IMR-90 (cell line): ENCODE results near the gene MRPL50. TPM values are rescaled to one million over a fixed set of nuclear protein-coding genes. Genes with fewer than 3 reads are reported as not detected.

Experiments used
- ATAC-seq: fragments of 200-7000 bp; cut with Tn5 transposase; 2 replicates; pipeline ENCODE4 v1.9.1; 2020; ENCODE audit warnings: low read depth, mild to moderate bottlenecking, moderate library complexity
- BruUV-seq: library from RNA; stranded (reverse); fragments of 400-500 nt; replicated peaks from 2 replicates; lab custom pipeline; 2021; lab: Mats Ljungman, UMichigan
- CTCF ChIA-PET: fragments of 300-600 bp; formaldehyde crosslinking; extraction: SDS; loops from one replicate; lab custom pipeline; 2021; ENCODE audit warnings: antibody characterized with exemption; lab: Yijun Ruan, JAX
- POLR2A ChIA-PET: fragments of 300-600 bp; sonication (Branson Sonifier 250); formaldehyde crosslinking; loops from one replicate; lab custom pipeline; 2022; ENCODE audit warnings: antibody characterized with exemption; ENCODE audit not compliant: unreplicated experiment; lab: Charles Lee
- DNase-seq: peaks from one replicate; pipeline ENCODE4 v3.0.0; 2013
- H2AFZ ChIP-seq: replicated peaks from 2 replicates; pipeline ENCODE3; 2013; ENCODE audit warnings: low read length, mild to moderate bottlenecking; ENCODE audit not compliant: poor library complexity
- H2AK5ac ChIP-seq: 2 replicates; pipeline ENCODE4 v1.6.1; 2013; ENCODE audit warnings: low read depth, low read length, inconsistent platforms
- H2AK9ac ChIP-seq: replicated peaks from 2 replicates; pipeline ENCODE3; 2013; ENCODE audit warnings: mild to moderate bottlenecking, low read depth, low read length, moderate library complexity; ENCODE audit not compliant: poor library complexity
- H2BK120ac ChIP-seq: 2 replicates; pipeline ENCODE4 v1.6.1; 2013; ENCODE audit warnings: low read depth, low read length, inconsistent platforms
- H2BK15ac ChIP-seq: 3 replicates; pipeline ENCODE4 v1.6.1; 2013; ENCODE audit warnings: low read depth, low read length, inconsistent platforms
- H2BK20ac ChIP-seq: 2 replicates; pipeline ENCODE4 v1.6.1; 2013; ENCODE audit warnings: low read depth, mild to moderate bottlenecking, inconsistent platforms, low read length, moderate library complexity
- H2BK5ac ChIP-seq: 2 replicates; pipeline ENCODE4 v1.6.1; 2013; ENCODE audit warnings: mild to moderate bottlenecking, low read depth, low read length, inconsistent platforms; ENCODE audit not compliant: poor library complexity, severe bottlenecking
- H3K14ac ChIP-seq: replicated peaks from 2 replicates; pipeline ENCODE4 v1.6.1; 2013; ENCODE audit warnings: low read depth, low read length, inconsistent platforms
- H3K18ac ChIP-seq: 2 replicates; pipeline ENCODE4 v1.6.1; 2013; ENCODE audit warnings: low read depth, low read length, control low read depth
- H3K23ac ChIP-seq: 2 replicates; pipeline ENCODE4 v1.6.1; 2013; ENCODE audit warnings: low read depth, low read length, inconsistent platforms
- H3K27ac ChIP-seq: 2 replicates; pipeline ENCODE4 v1.5.1; 2013; ENCODE audit warnings: mild to moderate bottlenecking, control low read depth, low read length; ENCODE audit not compliant: insufficient read depth
- H3K27me3 ChIP-seq: 2 replicates; pipeline ENCODE4 v1.6.1; 2013; ENCODE audit warnings: low read length; ENCODE audit not compliant: control insufficient read depth, insufficient read depth
- H3K36me3 ChIP-seq: 2 replicates; pipeline ENCODE4 v1.6.1; 2013; ENCODE audit warnings: low read length, mixed read lengths; ENCODE audit not compliant: control insufficient read depth, insufficient read depth
- H3K4ac ChIP-seq: 2 replicates; pipeline ENCODE4 v1.6.1; 2013; ENCODE audit warnings: low read depth, low read length, inconsistent platforms
- H3K4me1 ChIP-seq: 2 replicates; pipeline ENCODE4 v1.6.1; 2013; ENCODE audit warnings: low read length, mixed read lengths; ENCODE audit not compliant: control insufficient read depth, insufficient read depth
- H3K4me2 ChIP-seq: 2 replicates; pipeline ENCODE4 v1.6.1; 2013; ENCODE audit warnings: low read depth, mild to moderate bottlenecking, control low read depth, low read length, moderate library complexity
- H3K4me3 ChIP-seq: 2 replicates; pipeline ENCODE4 v1.5.1; 2013; ENCODE audit warnings: low read depth, mild to moderate bottlenecking, control low read depth, low read length, moderate library complexity; ENCODE audit not compliant: insufficient read depth
- H3K56ac ChIP-seq: 2 replicates; pipeline ENCODE4 v1.6.1; 2013; ENCODE audit warnings: low read length, inconsistent platforms; ENCODE audit not compliant: insufficient read depth; ENCODE audit errors: extremely low read depth
- H3K79me1 ChIP-seq, 2 experiments: 2 replicates each; pipeline ENCODE4 v1.6.1; 2013; ENCODE audit warnings: low read length in 2 of 2, inconsistent platforms in 1 of 2, low read depth in 1 of 2
- H3K9ac ChIP-seq: 2 replicates; pipeline ENCODE4 v1.6.1; 2013; ENCODE audit warnings: low read depth, low read length, control low read depth
- H3K9me1 ChIP-seq: 2 replicates; pipeline ENCODE4 v1.6.1; 2013; ENCODE audit warnings: low read length, inconsistent platforms; ENCODE audit not compliant: insufficient read depth
- H3K9me3 ChIP-seq: 2 replicates; pipeline ENCODE4 v1.6.1; 2013; ENCODE audit warnings: low read length; ENCODE audit not compliant: control insufficient read depth, insufficient read depth
- H4K20me1 ChIP-seq: 2 replicates; pipeline ENCODE4 v1.6.1; 2013; ENCODE audit warnings: low read length, inconsistent platforms; ENCODE audit not compliant: insufficient read depth
- H4K5ac ChIP-seq: 2 replicates; pipeline ENCODE4 v1.6.1; 2013; ENCODE audit warnings: mild to moderate bottlenecking, low read depth, low read length, control low read depth
- H4K8ac ChIP-seq, 2 experiments: 2 replicates each; pipeline ENCODE4 v1.6.1; 2013; ENCODE audit warnings: low read depth in 2 of 2, low read length in 2 of 2, control low read depth in 1 of 2, inconsistent platforms in 1 of 2
- H4K91ac ChIP-seq: 2 replicates; pipeline ENCODE4 v1.6.1; 2013; ENCODE audit warnings: low read depth, low read length, inconsistent platforms; ENCODE audit not compliant: insufficient read depth
- CEBPB ChIP-seq: IDR thresholded peaks from 2 replicates; pipeline ENCODE4 v1.6.1; 2012; ENCODE audit warnings: low read depth, low read length, improper control_type of control experiment
- CHD1 ChIP-seq: IDR thresholded peaks from 2 replicates; pipeline ENCODE4 v1.6.1; 2012; ENCODE audit warnings: low read depth, low read length, improper control_type of control experiment
- MAFK ChIP-seq: IDR thresholded peaks from 2 replicates; pipeline ENCODE4 v1.6.1; 2012; ENCODE audit warnings: low read depth, low read length, improper control_type of control experiment
- MAZ ChIP-seq: IDR thresholded peaks from 2 replicates; pipeline ENCODE4 v1.6.1; 2012; ENCODE audit warnings: low read depth, mild to moderate bottlenecking, low read length, improper control_type of control experiment, moderate library complexity, borderline replicate concordance
- POLR2A ChIP-seq: IDR thresholded peaks from 2 replicates; pipeline ENCODE4 v1.6.1; 2012; ENCODE audit warnings: mild to moderate bottlenecking, low read depth, low read length
- RAD21 ChIP-seq: IDR thresholded peaks from 2 replicates; pipeline ENCODE4 v1.6.1; 2012; ENCODE audit warnings: low read length, improper control_type of control experiment
- RCOR1 ChIP-seq: IDR thresholded peaks from 2 replicates; pipeline ENCODE4 v1.6.1; 2012; ENCODE audit warnings: mild to moderate bottlenecking, low read length, improper control_type of control experiment; ENCODE audit not compliant: insufficient replicate concordance
- RFX5 ChIP-seq: IDR thresholded peaks from 2 replicates; pipeline ENCODE4 v1.8.0; 2012; ENCODE audit warnings: low read depth, mild to moderate bottlenecking, low read length, moderate library complexity
- SMC3 ChIP-seq: fragments of 150-350 bp; IDR thresholded peaks from 2 replicates; pipeline ENCODE4 v1.6.1; 2016; ENCODE audit warnings: low read depth, mild to moderate bottlenecking, antibody characterized with exemption, low read length, moderate library complexity
- dilution Hi-C: fragments of 300-500 bp; cut with HindIII; formaldehyde crosslinking; loops from one replicate; pipeline ENCODE4 v1.14.3; 2018; ENCODE audit warnings: low sequenced_read_pairs; ENCODE audit not compliant: unreplicated experiment
- in situ Hi-C: fragments of 300-500 bp; cut with MboI; formaldehyde crosslinking; loops from 3 replicates; pipeline ENCODE4 v1.14.3; 2019; ENCODE audit warnings: low sequenced_read_pairs, inconsistent platforms, mixed read lengths
- intact Hi-C: fragments of 100-400 bp; cut with micrococcal nuclease; formaldehyde crosslinking; loops from 2 replicates; pipeline ENCODE4 v1.10.0; 2022
- polyA plus RNA-seq, 3 experiments: library from polyadenylated mRNA; depleted of rRNA; stranded (reverse); fragments of >200 nt; gene quantifications; 2 replicates each; pipeline ENCODE4 v1.2.3, GENCODE V29; 2012; ENCODE audit warnings: low replicate concordance in 1 of 3
- total RNA-seq: library from RNA; depleted of rRNA; stranded (reverse); fragments of >200 nt; gene quantifications from 2 replicates; pipeline ENCODE4 v1.2.3, GENCODE V29; 2012
- TF ChIP-seq, protein P1 (sequence below): fragments of 150-350 bp; IDR thresholded peaks from 2 replicates; pipeline ENCODE4 v1.6.1; 2016; ENCODE audit warnings: low read depth, mild to moderate bottlenecking, low read length, moderate library complexity, borderline replicate concordance

MRPL50 gene
- total and polyA plus RNA-seq, 2 of the 4 experiments (the other 2 are of a cell fraction) = 7.5 to 8.6 TPM

DNA sequence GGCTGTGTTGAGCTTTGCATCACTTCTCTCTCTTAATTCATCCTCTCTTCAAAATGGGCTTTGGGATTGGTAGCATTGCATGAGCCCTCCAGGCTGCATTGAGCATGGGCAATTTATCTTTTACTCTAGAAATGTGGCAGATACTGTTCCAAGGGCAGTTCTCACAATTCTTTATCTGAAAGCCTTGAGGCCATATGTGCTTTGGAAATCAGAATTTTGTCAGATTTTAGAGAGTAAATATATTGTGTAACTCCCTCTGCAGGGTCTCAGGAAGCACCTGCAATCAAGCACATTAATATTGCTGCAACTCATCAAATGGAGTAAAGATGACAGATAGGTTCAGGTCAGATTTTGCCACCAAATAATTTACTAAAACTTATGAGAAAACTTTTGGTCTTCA is 19.6 kb upstream of the MRPL50 start:
- H3K79me1 ChIP-seq = no peaks in the 10 kb centered on the region
- CTCF ChIA-PET = no interaction called here
- H3K23ac ChIP-seq = no peak overlapping the region
- no peak overlapping the region for H2AFZ ChIP-seq
- no peak overlapping the region for H2BK15ac ChIP-seq
- no peak overlapping the region for H2AK5ac ChIP-seq
- dilution Hi-C loops = no loop called here
- H4K91ac ChIP-seq = no peak overlapping the region
- H3K27me3 ChIP-seq = no peaks in the 10 kb centered on the region
- TF ChIP-seq, protein P1, sequence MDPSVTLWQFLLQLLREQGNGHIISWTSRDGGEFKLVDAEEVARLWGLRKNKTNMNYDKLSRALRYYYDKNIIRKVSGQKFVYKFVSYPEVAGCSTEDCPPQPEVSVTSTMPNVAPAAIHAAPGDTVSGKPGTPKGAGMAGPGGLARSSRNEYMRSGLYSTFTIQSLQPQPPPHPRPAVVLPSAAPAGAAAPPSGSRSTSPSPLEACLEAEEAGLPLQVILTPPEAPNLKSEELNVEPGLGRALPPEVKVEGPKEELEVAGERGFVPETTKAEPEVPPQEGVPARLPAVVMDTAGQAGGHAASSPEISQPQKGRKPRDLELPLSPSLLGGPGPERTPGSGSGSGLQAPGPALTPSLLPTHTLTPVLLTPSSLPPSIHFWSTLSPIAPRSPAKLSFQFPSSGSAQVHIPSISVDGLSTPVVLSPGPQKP = no peak
- TF ChIP-seq MAZ = no peak
- TF ChIP-seq POLR2A = no peak
- no peak for TF ChIP-seq MAFK
- no peak for TF ChIP-seq RAD21
- TF ChIP-seq SMC3 = no peak
- TF ChIP-seq CHD1 = no peak
- no peak for TF ChIP-seq RCOR1
- no peak for TF ChIP-seq RFX5
- TF ChIP-seq CEBPB = no peak
- in situ Hi-C loops = no loop called here
- H2BK20ac ChIP-seq = no peak overlapping the region
- H3K9me1 ChIP-seq = no peaks in the 10 kb centered on the region
- BruUV-seq = no TSS peak
- no peak overlapping the region for H3K27ac ChIP-seq
- H4K5ac ChIP-seq = no peak overlapping the region
- no peak for DNase-seq
- H3K56ac ChIP-seq = no peak overlapping the region
- H2AK9ac ChIP-seq = no peak overlapping the region
- POLR2A ChIA-PET = interaction anchor here (0.6 kb wide), 1 partner anchor 1073 kb away, joined by 3 read pairs; no protein-coding TSS in a partner anchor
- no peak overlapping the region for H3K4me3 ChIP-seq
- no peak overlapping the region for H3K4me2 ChIP-seq
- no peaks in the 10 kb centered on the region for H3K4me1 ChIP-seq
- ATAC-seq = no peak
- no peak overlapping the region for H4K8ac ChIP-seq
- H4K20me1 ChIP-seq = no peaks in the 10 kb centered on the region
- intact Hi-C loops = no loop called here
- H2BK5ac ChIP-seq = no peak overlapping the region
- H3K36me3 ChIP-seq = no peaks in the 10 kb centered on the region
- peaks cover 16% of the 10 kb centered on the region for H3K9me3 ChIP-seq
- H2BK120ac ChIP-seq = no peak overlapping the region
- H3K4ac ChIP-seq = no peak overlapping the region
- H3K14ac ChIP-seq = no peak overlapping the region
- no peak overlapping the region for H3K9ac ChIP-seq
- no peak overlapping the region for H3K18ac ChIP-seq
